ENCODE results near the gene HOOK1. TPM values are rescaled to one million over a fixed set of nuclear protein-coding genes. Genes with fewer than 3 reads are reported as not detected.

Gene HOOK1
- total and polyA plus RNA-seq, 2 donors (not counting 3 experiments of a cell fraction or from before 2014, with no cell fraction given): not detected

DNA sequence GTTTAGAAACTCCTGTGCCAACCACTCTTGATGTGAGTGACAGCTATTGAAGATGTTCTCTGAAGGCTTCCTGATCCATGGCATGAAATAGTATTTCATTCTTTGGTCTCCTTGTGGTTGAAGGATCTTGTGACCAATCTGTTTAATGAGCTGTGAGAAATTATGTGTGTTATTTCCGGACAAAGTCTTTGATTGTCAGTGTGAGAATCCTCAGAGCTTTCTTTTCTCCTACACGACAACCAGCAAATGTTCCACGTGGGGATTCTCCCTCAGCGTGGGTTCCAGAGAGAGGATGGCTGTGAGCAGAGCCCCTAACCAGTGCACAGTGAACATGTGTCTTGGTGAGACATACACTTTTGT is 45.0 kb upstream of the HOOK1 start:
- FAIRE-seq (no peak), DNase-seq (ENCODE audit: low read depth, low spot score) (no peak)
- Histone ChIP-seq H4K20me1 (replicated peaks; ENCODE audit: control insufficient read depth, extremely low read depth, insufficient read depth, low read length) (no peaks in the 10 kb centered on the region), H3K9me3 (replicated peaks; ENCODE audit: control insufficient read depth, insufficient read depth, low read length) (no peaks in the 10 kb centered on the region), H3K27me3 (ENCODE audit: control insufficient read depth in 2 of 2, insufficient read depth in 2 of 2, low read length in 2 of 2) (no peaks in the 10 kb centered on the region), H3K9me1 (replicated peaks; ENCODE audit: control insufficient read depth, extremely low read depth, insufficient read depth, low read length) (no peaks in the 10 kb centered on the region), H3K4me1 (ENCODE audit: control insufficient read depth, extremely low read depth, insufficient read depth, low read length) (peaks cover 17% of the 10 kb centered on the region), H3K27ac (ENCODE audit: insufficient read depth, low read depth, low read length) (no peak overlapping the region), H2AFZ (ENCODE audit: low read depth, low read length) (no peak overlapping the region), H3K79me2 (ENCODE audit: control insufficient read depth, insufficient read depth, low read length) (no peaks in the 10 kb centered on the region), H3K36me3 (ENCODE audit: control insufficient read depth in 2 of 2, extremely low read depth in 1 of 2, insufficient read depth in 2 of 2, low read length in 2 of 2) (no peaks in the 10 kb centered on the region), H3K9ac (replicated peaks; ENCODE audit: extremely low read depth, insufficient read depth, low read length) (no peak overlapping the region), H3K4me2 (ENCODE audit: insufficient read depth, low read length) (no peak overlapping the region), H3K4me3 (replicated peaks in 1 of 3; ENCODE audit: insufficient read depth in 1 of 3, low read depth in 1 of 3, low read length in 3 of 3) (no peak overlapping the region)
- TF ChIP-seq, protein P1, sequence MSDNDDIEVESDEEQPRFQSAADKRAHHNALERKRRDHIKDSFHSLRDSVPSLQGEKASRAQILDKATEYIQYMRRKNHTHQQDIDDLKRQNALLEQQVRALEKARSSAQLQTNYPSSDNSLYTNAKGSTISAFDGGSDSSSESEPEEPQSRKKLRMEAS (IDR thresholded peaks at IDR 0.05; ENCODE audit: insufficient read depth, insufficient read length): no peak
- TF ChIP-seq JUN (IDR thresholded peaks at IDR 0.05; ENCODE audit: borderline replicate concordance, insufficient read depth, insufficient read length, low read depth) (no peak), FOS (IDR thresholded peaks at IDR 0.05; ENCODE audit: borderline replicate concordance, insufficient read depth, low read length) (no peak), POLR2AphosphoS5 (IDR thresholded peaks at IDR 0.05; ENCODE audit: insufficient read depth, low read depth, low read length) (no peak), MYC (IDR thresholded peaks at IDR 0.05; ENCODE audit: low read depth, low read length) (no peak), POLR2A (IDR thresholded peaks at IDR 0.05; ENCODE audit: low read depth, low read length) (no peak)
- TF ChIP-seq, protein P2, sequence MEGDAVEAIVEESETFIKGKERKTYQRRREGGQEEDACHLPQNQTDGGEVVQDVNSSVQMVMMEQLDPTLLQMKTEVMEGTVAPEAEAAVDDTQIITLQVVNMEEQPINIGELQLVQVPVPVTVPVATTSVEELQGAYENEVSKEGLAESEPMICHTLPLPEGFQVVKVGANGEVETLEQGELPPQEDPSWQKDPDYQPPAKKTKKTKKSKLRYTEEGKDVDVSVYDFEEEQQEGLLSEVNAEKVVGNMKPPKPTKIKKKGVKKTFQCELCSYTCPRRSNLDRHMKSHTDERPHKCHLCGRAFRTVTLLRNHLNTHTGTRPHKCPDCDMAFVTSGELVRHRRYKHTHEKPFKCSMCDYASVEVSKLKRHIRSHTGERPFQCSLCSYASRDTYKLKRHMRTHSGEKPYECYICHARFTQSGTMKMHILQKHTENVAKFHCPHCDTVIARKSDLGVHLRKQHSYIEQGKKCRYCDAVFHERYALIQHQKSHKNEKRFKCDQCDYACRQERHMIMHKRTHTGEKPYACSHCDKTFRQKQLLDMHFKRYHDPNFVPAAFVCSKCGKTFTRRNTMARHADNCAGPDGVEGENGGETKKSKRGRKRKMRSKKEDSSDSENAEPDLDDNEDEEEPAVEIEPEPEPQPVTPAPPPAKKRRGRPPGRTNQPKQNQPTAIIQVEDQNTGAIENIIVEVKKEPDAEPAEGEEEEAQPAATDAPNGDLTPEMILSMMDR (IDR thresholded peaks at IDR 0.05; ENCODE audit: extremely low read depth in 1 of 2, insufficient read depth in 1 of 2, low read depth in 1 of 2, low read length in 2 of 2): no peak
- CTCF ChIA-PET: interaction anchor here (1.2 kb wide), 1 partner anchor 71 kb away, joined by 3 read pairs; no protein-coding TSS in a partner anchor
- BruUV-seq (replicated peaks): no TSS peak
- POLR2A ChIA-PET: no interaction called here
- intact Hi-C loops (cut with micrococcal nuclease) (no loop called here), dilution Hi-C loops (cut with MboI; ENCODE audit: extremely low pct_ligation_motif_present, low sequenced_read_pairs) (no loop called here)

Data from endothelial cell of umbilical vein (primary cell).